HCEC 1CT (cell line): ENCODE measurements around the gene NACC2.

Source experiments
- DNase-seq: peaks from one replicate; pipeline ENCODE4 v3.0.0-alpha.2; 2017

The NACC2 gene

GRCh38 chr9:136020206-136020605 is 74.9 kb downstream of the NACC2 start:
- no peak for DNase-seq

GRCh38 chr9:136019681-136020060 is 75.4 kb downstream of the NACC2 start:
- DNase-seq = no peak

DNA sequence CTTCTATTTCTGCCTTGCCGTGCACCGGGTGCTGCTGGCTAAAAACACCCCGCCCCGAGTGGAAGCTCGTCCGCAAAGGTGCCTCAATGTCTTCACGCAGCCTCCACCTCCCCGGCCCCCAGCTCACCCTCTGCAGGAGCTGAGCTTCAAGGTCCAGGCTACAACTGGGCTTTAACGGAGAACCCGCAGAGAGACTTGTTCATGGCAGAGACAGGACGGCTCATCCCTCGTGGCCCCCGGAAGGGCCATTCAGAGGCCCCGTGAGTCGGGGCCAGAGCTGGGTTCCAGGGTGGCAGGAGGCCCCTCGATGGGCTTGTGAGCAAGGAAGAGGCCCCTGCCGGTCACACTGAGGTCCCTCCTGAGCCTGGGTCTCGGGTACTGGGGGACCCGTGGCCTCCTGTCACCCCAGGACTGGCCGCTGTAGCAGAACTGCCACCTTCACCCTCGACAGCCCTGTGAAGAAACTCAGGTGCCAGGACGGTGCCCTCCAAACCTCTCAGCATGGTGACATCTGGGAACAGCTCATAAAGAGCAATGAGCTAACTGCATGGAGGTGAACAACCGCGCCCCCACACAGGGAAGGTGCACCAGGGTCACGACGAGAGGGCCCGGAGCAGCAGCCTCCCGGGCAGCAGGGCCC is 75.9 kb downstream of the NACC2 start:
- no peak for DNase-seq

GRCh38 chr9:136018257-136019031 is 76.6 kb downstream of the NACC2 start:
- no peak for DNase-seq

GRCh38 chr9:136017289-136018190 is 77.5 kb downstream of the NACC2 start:
- DNase-seq = no peak

GRCh38 chr9:136016572-136017288 is 78.4 kb downstream of the NACC2 start:
- no peak for DNase-seq

GRCh38 chr9:136015656-136016571 is 79.2 kb downstream of the NACC2 start:
- DNase-seq = no peak

- DNase-seq = no peak
These were observed 80.0 kb downstream of the NACC2 start for GRCh38 chr9:136014924-136015633.

DNA sequence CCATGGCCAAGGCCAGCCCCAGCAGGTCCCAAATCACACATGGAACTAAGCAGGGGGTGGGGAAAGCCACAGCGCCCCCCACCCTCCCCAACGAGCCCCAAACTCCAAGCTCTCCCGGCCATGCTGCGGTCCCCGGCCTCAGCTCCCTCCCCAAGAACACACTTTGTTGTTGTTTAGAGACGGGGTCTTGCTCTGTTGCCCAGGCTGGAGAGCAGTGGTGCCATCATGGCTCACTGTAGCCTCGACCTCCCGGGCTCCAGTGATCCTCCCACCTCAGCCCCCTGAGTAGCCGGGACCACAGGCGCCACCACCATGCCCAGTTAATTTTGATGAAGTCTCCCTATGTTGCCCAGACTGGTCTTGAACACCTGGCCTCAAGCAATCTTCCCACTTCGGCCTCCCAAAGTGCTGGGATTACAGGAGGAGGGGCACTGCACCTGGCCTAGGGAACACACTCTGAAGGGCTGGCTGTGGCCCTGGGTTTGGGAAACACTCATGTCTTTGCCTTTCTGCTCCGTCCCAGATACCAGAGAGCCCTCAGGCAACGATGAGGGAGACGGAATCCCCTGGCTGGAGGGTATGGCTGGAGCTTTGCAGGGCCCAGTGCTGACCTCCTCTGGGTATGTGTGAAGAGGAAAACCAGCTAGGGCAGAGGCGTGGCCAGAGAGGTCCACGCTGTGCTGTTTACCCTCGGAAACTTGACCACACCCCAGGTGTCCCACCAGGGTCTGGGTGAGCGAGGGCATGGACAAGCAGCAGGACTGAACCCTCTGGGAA is 80.8 kb downstream of the NACC2 start:
- no peak for DNase-seq

DNA sequence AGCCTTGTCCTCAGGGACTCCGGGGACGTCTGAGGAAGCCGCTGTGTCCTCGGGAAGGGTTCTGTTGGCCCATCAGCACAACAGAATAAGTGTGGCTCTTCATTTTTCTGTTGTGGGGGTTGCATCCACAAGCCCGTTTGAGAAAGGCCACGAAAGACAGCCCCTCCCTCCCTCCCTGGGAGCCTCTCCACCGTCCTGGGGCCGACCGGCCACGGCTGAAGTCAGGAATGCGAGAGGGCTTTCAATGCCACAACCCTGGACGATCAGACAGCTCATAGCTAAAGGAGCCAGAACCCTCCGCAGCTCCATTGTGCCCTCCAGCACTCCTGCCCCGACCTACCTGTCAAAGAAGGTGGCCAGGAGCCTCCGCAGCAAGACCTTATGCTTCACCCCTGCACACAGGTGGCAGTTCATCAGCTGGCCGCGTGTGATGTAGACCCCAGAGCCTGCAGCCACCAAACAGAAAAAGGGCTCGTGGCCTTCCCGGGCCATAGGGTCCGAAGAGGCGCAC is 81.5 kb downstream of the NACC2 start:
- DNase-seq = no peak

- no peak for DNase-seq
These were observed 82.0 kb downstream of the NACC2 start for GRCh38 chr9:136013116-136013515.

DNA sequence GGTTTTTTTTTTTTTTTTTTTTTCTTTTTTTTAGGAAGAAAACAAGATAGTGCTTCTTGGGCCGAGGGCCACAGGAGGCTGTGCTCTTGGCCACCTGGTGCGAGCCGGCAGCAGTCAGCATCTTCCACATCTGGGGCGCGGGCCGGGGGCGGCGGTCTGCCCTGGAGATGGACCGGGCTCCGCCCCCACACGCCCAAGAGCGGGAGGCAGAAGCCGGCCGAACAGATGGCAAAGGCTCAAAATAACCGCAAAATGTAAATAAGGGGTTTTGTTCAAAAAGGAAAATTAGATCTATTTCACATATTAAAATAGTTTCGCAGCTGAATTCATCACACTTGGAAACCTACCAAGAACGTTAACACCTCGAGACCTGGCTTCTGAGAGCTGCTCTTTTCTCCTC is 82.4 kb downstream of the NACC2 start:
- DNase-seq = no peak

GRCh38 chr9:136011703-136012496 is 83.2 kb downstream of the NACC2 start:
- DNase-seq = no peak

DNA sequence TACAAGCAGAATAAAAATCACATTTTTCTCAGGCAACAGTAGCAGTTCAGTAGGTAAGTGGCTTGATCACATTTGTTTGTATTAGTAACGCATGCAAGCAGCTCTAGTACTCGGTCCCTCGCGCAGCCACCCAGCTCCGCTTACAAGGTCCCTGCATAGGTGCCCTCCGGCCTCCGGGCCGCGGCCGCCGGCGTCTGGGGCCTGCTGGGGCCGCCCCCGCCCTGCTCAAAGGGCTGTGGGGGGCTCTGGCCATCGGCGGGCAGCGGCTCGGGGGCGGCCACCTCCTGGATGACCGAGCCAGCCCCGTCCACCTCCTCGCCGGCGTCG is 83.8 kb downstream of the NACC2 start:
- DNase-seq = no peak

GRCh38 chr9:136010615-136011361 is 84.3 kb downstream of the NACC2 start:
- DNase-seq = no peak

DNA sequence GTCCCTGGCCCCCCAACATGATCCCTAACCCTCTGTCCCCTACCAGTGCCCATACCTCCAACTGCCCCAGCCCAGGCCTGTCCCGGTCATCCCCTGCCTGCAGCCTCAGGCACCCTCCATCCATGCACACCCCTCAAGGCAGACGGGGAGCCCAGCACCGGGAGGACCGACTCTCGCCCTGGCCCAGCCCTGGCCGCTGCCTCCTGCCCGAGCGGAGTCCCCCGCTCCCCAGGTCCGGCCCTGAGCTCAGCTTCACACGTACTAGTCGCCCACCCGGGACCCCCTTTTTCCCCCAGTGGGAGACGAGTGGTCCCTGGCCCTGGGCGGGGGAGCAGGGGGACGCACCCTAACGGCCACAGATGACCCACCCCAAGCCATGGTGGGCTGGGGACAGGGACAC is 84.9 kb downstream of the NACC2 start:
- DNase-seq = no peak

DNA sequence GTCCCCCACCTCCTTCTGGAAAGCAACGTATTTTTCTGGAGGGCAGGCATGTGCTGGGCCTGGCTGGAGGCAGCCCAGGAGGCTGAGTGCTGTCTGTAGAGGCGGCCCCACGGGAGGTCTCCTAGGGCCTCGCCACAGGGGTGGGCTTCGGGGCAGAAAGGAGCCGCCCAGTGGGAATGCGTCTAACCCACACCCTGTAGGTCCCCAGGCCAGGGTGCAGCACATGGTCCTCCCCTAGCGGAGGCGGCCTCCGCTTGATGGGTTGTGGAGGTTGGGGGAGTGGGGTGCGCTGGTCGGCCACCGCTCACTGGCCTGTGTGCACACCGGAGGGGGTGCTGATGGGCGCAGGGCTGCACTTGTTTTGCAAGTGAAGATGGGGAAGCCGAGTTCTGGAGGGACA is 85.6 kb downstream of the NACC2 start:
- DNase-seq = no peak

GRCh38 chr9:136008693-136008997 is 86.4 kb downstream of the NACC2 start:
- no peak for DNase-seq
